Osteoblast (primary cell): ENCODE measurements around the gene AUTS2. TPM values are rescaled to one million over a fixed set of nuclear protein-coding genes. Genes with fewer than 3 reads are reported as not detected.

ENCODE experiments used
- DNase-seq: peaks from one replicate; pipeline ENCODE4 v3.0.0; 2011; ENCODE audit warnings: low spot score, mixed read lengths; ENCODE audit not compliant: insufficient read length; ENCODE audit errors: missing footprints
- H2AFZ ChIP-seq: 2 replicates; pipeline ENCODE4 v1.6.0; 2011; ENCODE audit warnings: mild to moderate bottlenecking, low read length
- H3K27ac ChIP-seq: 2 replicates; pipeline ENCODE4 v1.5.1; 2011; ENCODE audit warnings: mild to moderate bottlenecking, low read depth, low read length, moderate library complexity
- H3K27me3 ChIP-seq: 2 replicates; pipeline ENCODE4 v1.6.0; 2012; ENCODE audit warnings: mild to moderate bottlenecking, control low read depth, inconsistent platforms, low read length, moderate library complexity; ENCODE audit not compliant: insufficient read depth
- H3K36me3 ChIP-seq: 2 replicates; pipeline ENCODE4 v1.5.1; 2011; ENCODE audit warnings: mild to moderate bottlenecking, low read length, control low read depth, moderate library complexity; ENCODE audit not compliant: insufficient read depth
- H3K4me1 ChIP-seq: 2 replicates; pipeline ENCODE4 v1.5.1; 2011; ENCODE audit warnings: mild to moderate bottlenecking, low read length, control low read depth, moderate library complexity; ENCODE audit not compliant: insufficient read depth
- H3K4me2 ChIP-seq: 2 replicates; pipeline ENCODE4 v1.6.0; 2011; ENCODE audit warnings: mild to moderate bottlenecking, low read length; ENCODE audit not compliant: insufficient read depth
- H3K4me3 ChIP-seq: fragments of 200-600 bp; sonication (generic); 3 replicates; pipeline ENCODE4 v1.5.1; 2012; ENCODE audit warnings: mild to moderate bottlenecking, low read length, inconsistent platforms; ENCODE audit not compliant: insufficient read depth
- H3K79me2 ChIP-seq: 2 replicates; pipeline ENCODE4 v1.6.0; 2012; ENCODE audit warnings: mild to moderate bottlenecking, low read length, control low read depth, inconsistent platforms; ENCODE audit not compliant: insufficient read depth
- H3K9me3 ChIP-seq: 2 replicates; pipeline ENCODE4 v1.5.1; 2011; ENCODE audit warnings: low read depth, low read length, control low read depth
- H4K20me1 ChIP-seq: 2 replicates; pipeline ENCODE4 v1.6.0; 2012; ENCODE audit warnings: mild to moderate bottlenecking, low read length, control low read depth; ENCODE audit not compliant: insufficient read depth
- total RNA-seq: library from RNA; depleted of rRNA; stranded (reverse); fragments of >200 nt; gene quantifications from 2 replicates; pipeline ENCODE4 v1.2.3, GENCODE V29; 2012
- TF ChIP-seq, protein P1 (sequence below): IDR thresholded peaks from 2 replicates; pipeline ENCODE4 v1.5.1; 2011; ENCODE audit warnings: mild to moderate bottlenecking, low read depth, low read length, moderate library complexity; ENCODE audit errors: extremely low read depth

AUTS2 gene
- total RNA-seq, 1 donor = 15.2 TPM

- TF ChIP-seq, protein P1, sequence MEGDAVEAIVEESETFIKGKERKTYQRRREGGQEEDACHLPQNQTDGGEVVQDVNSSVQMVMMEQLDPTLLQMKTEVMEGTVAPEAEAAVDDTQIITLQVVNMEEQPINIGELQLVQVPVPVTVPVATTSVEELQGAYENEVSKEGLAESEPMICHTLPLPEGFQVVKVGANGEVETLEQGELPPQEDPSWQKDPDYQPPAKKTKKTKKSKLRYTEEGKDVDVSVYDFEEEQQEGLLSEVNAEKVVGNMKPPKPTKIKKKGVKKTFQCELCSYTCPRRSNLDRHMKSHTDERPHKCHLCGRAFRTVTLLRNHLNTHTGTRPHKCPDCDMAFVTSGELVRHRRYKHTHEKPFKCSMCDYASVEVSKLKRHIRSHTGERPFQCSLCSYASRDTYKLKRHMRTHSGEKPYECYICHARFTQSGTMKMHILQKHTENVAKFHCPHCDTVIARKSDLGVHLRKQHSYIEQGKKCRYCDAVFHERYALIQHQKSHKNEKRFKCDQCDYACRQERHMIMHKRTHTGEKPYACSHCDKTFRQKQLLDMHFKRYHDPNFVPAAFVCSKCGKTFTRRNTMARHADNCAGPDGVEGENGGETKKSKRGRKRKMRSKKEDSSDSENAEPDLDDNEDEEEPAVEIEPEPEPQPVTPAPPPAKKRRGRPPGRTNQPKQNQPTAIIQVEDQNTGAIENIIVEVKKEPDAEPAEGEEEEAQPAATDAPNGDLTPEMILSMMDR = no peak
- H3K4me1 ChIP-seq = no peaks in the 10 kb centered on the region
- DNase-seq = no peak
- H3K9me3 ChIP-seq = no peaks in the 10 kb centered on the region
- no peaks in the 10 kb centered on the region for H4K20me1 ChIP-seq
- no peak overlapping the region for H3K27ac ChIP-seq
- H3K4me2 ChIP-seq = no peak overlapping the region
- H3K79me2 ChIP-seq = no peaks in the 10 kb centered on the region
- no peaks in the 10 kb centered on the region for H3K27me3 ChIP-seq
- H2AFZ ChIP-seq = no peak overlapping the region
- no peaks in the 10 kb centered on the region for H3K36me3 ChIP-seq
- H3K4me3 ChIP-seq = no peak overlapping the region
Observed at GRCh38 chr7:69772718-69773436, 174.6 kb downstream of the AUTS2 start.

DNA sequence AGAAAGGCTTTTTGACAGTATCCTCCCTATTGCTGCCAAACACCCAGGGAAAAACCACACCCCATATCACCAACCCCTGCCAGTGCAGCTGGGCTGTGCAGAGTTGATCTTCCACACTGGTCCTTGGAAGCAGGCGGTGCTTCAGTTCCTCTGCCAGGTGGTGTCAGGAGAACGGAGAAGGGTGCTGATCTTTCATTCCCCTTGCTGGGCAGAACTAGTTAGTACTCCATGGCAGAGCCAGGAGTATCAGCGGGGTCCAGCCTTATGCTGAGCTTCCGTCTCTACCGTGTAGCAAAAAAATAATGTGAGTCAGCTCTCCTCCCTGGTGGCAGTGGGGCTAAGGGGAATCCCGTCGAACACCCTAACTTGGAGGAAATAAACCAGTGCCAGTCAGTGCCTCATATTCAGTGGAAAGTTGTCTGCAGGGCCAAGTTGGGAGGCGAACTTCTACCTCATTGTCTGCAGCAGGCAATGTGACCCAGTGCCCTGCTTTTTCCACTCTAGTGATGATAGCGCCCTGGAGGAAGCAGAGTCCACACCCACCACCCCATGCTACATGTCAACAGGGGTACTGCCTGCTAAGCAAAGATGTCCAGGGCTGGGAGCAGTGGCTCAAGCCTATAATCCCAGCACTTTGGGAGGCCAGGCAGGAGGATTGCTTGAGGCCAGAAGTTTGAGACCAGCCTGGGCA, 175.4 kb downstream of the AUTS2 start:
- Histone ChIP-seq H3K27ac (no peak overlapping the region), H3K79me2 (no peaks in the 10 kb centered on the region), H3K27me3 (no peaks in the 10 kb centered on the region), H3K4me2 (no peak overlapping the region), H3K9me3 (no peaks in the 10 kb centered on the region), H3K36me3 (no peaks in the 10 kb centered on the region), H2AFZ (no peak overlapping the region), H4K20me1 (no peaks in the 10 kb centered on the region), H3K4me1 (no peaks in the 10 kb centered on the region), H3K4me3 (no peak overlapping the region)
- DNase-seq = no peak
- TF ChIP-seq, protein P1 = no peak

DNA sequence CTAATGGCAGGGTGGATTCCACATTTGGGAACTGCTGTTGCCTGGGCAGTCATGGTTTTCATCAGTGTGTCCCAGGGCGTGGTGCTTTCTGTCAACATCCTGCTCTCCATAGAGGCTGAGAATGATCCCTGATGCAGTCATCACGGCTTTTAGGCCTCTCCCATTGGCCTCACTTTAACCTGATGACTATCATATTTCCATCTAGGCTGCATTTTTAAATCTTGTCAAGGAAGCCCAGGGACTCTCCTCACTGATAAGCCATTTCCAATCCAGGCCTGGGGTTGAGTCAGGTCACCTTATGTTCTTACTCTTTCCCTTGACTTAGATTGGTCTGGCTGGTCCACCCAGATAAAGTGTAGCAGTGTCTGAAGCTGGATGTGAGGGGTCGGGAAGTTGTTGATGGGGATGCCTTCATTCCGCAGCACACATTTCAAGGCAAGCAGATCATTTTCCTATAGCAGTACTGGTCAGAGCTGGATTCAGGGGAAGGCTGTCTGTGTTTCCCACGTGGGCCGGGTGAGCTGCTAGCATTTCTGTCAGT, 177.0 kb downstream of the AUTS2 start:
- H3K27me3 ChIP-seq = no peaks in the 10 kb centered on the region
- no peak overlapping the region for H3K4me2 ChIP-seq
- H3K4me1 ChIP-seq = no peaks in the 10 kb centered on the region
- TF ChIP-seq, protein P1 = no peak
- no peaks in the 10 kb centered on the region for H4K20me1 ChIP-seq
- no peaks in the 10 kb centered on the region for H3K36me3 ChIP-seq
- no peaks in the 10 kb centered on the region for H3K9me3 ChIP-seq
- H3K4me3 ChIP-seq = no peak overlapping the region
- H3K79me2 ChIP-seq = no peaks in the 10 kb centered on the region
- H3K27ac ChIP-seq = no peak overlapping the region
- H2AFZ ChIP-seq = no peak overlapping the region
- peak; percentile 53 for DNase-seq

DNA sequence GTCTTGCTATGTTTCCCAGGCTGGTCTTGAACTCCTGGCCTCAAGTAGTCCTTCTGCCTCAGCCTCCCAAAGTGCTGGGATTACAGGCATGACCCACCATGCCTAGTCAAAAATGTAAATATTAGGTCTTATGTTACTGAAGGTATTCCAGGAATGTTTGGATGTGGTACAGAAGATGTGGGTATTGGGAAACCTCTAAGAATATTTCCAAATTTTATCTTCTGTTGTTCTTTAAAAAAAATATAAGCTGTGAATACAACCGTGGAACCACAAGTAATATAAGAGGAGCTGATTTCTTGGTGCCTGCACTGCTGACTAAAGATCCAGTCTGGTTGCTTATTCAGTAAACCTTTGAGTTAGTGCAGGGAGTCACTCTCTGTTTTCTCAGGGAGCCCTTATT, 178.3 kb downstream of the AUTS2 start:
- no peaks in the 10 kb centered on the region for H3K27me3 ChIP-seq
- no peak overlapping the region for H3K27ac ChIP-seq
- peaks cover 2% of the 10 kb centered on the region for H4K20me1 ChIP-seq
- no peaks in the 10 kb centered on the region for H3K9me3 ChIP-seq
- DNase-seq = peak; percentile 41
- no peaks in the 10 kb centered on the region for H3K79me2 ChIP-seq
- peaks cover 9% of the 10 kb centered on the region for H3K4me1 ChIP-seq
- no peaks in the 10 kb centered on the region for H3K36me3 ChIP-seq
- H3K4me3 ChIP-seq = no peak overlapping the region
- TF ChIP-seq, protein P1 = no peak
- H3K4me2 ChIP-seq = no peak overlapping the region
- H2AFZ ChIP-seq = no peak overlapping the region
